Naive thymus-derived CD4-positive, alpha-beta T cell (primary cell): ENCODE results near the gene LBHD2. TPM values are rescaled to one million over a fixed set of nuclear protein-coding genes. Genes with fewer than 3 reads are reported as not detected.
A peak's percentile ranks its signal among the peaks of the same experiment; 100 is the strongest.

Source experiments
- ATAC-seq: fragments of 150-1000 bp; cut with Tn5 transposase; 2 replicates; pipeline ENCODE4 v1.10.0; 2021; ENCODE audit warnings: mild to moderate bottlenecking, moderate library complexity
- CTCF ChIA-PET: fragments of 350-600 bp; sonication (Branson Sonifier 250); formaldehyde crosslinking; loops from one replicate; lab custom pipeline; 2021; ENCODE audit warnings: antibody characterized with exemption; lab: Charles Lee
- POLR2A ChIA-PET: fragments of 350-600 bp; sonication (Branson Sonifier 250); formaldehyde crosslinking; loops from one replicate; lab custom pipeline; 2021; ENCODE audit warnings: antibody characterized with exemption, inconsistent platforms; lab: Charles Lee
- DNase-seq, 9 donors: peaks; one replicate each; pipeline versions ENCODE4 v3.0.0 to v3.0.0-alpha.2; 2020 to 2022; ENCODE audit warnings: mixed read lengths in 1 of 9
- H3K27ac ChIP-seq: one replicate; pipeline ENCODE4 v1.7.0; 2013; ENCODE audit warnings: mild to moderate bottlenecking, low read depth, low read length, moderate library complexity
- H3K27me3 ChIP-seq, 2 donors: one replicate each; pipeline ENCODE4 v1.7.0; 2013; ENCODE audit warnings: low read length in 2 of 2, mild to moderate bottlenecking in 2 of 2, moderate library complexity in 2 of 2; ENCODE audit not compliant: control insufficient read depth in 2 of 2, insufficient read depth in 2 of 2
- H3K36me3 ChIP-seq, 3 experiments: 1 replicate in 2 of 3; 2 replicates in 1 of 3; pipeline ENCODE4 v1.7.0; 2013; ENCODE audit warnings: low read length in 3 of 3, mild to moderate bottlenecking in 3 of 3, moderate library complexity in 1 of 3; ENCODE audit not compliant: insufficient read depth in 3 of 3, control insufficient read depth in 2 of 3
- H3K4me1 ChIP-seq, 2 donors: one replicate each; pipeline ENCODE4 v1.7.0; 2013; ENCODE audit warnings: low read length in 2 of 2, mild to moderate bottlenecking in 2 of 2, moderate library complexity in 1 of 2; ENCODE audit not compliant: control insufficient read depth in 2 of 2, insufficient read depth in 2 of 2
- H3K4me3 ChIP-seq: 2 replicates; pipeline ENCODE4 v1.7.0; 2013; ENCODE audit warnings: mild to moderate bottlenecking, low read length
- H3K9me3 ChIP-seq, 3 experiments: 1 replicate in 2 of 3; 2 replicates in 1 of 3; pipeline ENCODE4 v1.7.0; 2013; ENCODE audit warnings: low read length in 3 of 3; ENCODE audit not compliant: control insufficient read depth in 2 of 3
- H3K27ac Mint-ChIP-seq, 9 donors: one replicate each; pipeline ENCODE4 v1.8.0; 2020 to 2022; ENCODE audit warnings: mixed read lengths in 9 of 9, mild to moderate bottlenecking in 8 of 9, moderate library complexity in 5 of 9, inconsistent platforms in 2 of 9
- H3K27me3 Mint-ChIP-seq, 5 donors: one replicate each; pipeline ENCODE4 v1.8.0; 2021 to 2022; ENCODE audit warnings: mixed read lengths in 5 of 5, mild to moderate bottlenecking in 1 of 5
- H3K36me3 Mint-ChIP-seq, 5 donors: one replicate each; pipeline ENCODE4 v1.8.0; 2020 to 2022; ENCODE audit warnings: mixed read lengths in 5 of 5, mild to moderate bottlenecking in 3 of 5, inconsistent platforms in 1 of 5
- H3K4me1 Mint-ChIP-seq, 7 donors: one replicate each; pipeline ENCODE4 v1.8.0; 2020 to 2022; ENCODE audit warnings: mixed read lengths in 7 of 7, mild to moderate bottlenecking in 3 of 7, inconsistent platforms in 1 of 7
- H3K4me3 Mint-ChIP-seq, 10 donors: one replicate each; pipeline ENCODE4 v1.8.0; 2020 to 2022; ENCODE audit warnings: mild to moderate bottlenecking in 10 of 10, mixed read lengths in 10 of 10, moderate library complexity in 6 of 10, inconsistent platforms in 2 of 10
- H3K9me3 Mint-ChIP-seq, 11 donors: one replicate each; pipeline ENCODE4 v1.8.0; 2020 to 2022; ENCODE audit warnings: mixed read lengths in 11 of 11, mild to moderate bottlenecking in 4 of 11, inconsistent platforms in 1 of 11, moderate library complexity in 1 of 11
- intact Hi-C, 2 donors: fragments of 100-400 bp; cut with micrococcal nuclease; formaldehyde crosslinking; loops; one replicate each; pipeline ENCODE4 v1.15.1; 2023
- polyA plus RNA-seq, 2 donors: library from polyadenylated mRNA; unstranded; fragments of 300-500 nt; fragmentation: Illumina TruSeq; gene quantifications; one replicate each; pipeline ENCODE4 v1.2.3, GENCODE V29; 2021
- total RNA-seq, 6 experiments: library from RNA in 5 of 6; stranded (reverse) in 5 of 6; gene quantifications; 1 replicate in 5 of 6; 2 replicates in 1 of 6; pipeline ENCODE4 v1.2.3 and lab custom pipeline; 2021 to 2026

LBHD2 gene
- total and polyA plus RNA-seq, 7 experiments from 2014 or later, result not detected

- no peak overlapping the region for H3K27ac Mint-ChIP-seq
- CTCF ChIA-PET, result interaction anchor here (1.4 kb wide), 1 partner anchor 395 kb away, joined by 4 read pairs; no protein-coding TSS in a partner anchor
- no peaks in the 10 kb centered on the region for H3K36me3 Mint-ChIP-seq
- no peak for DNase-seq
- no peak overlapping the region for H3K4me3 ChIP-seq
- no peak for ATAC-seq
- no peak overlapping the region for H3K4me3 Mint-ChIP-seq
- H3K4me1 Mint-ChIP-seq, result peaks cover 0 to 3% (median 0%) of the 10 kb centered on the region in 7 donors
- H3K36me3 ChIP-seq, result no peaks in the 10 kb centered on the region
- H3K9me3 ChIP-seq, result no peaks in the 10 kb centered on the region
- no peaks in the 10 kb centered on the region for H3K4me1 ChIP-seq
- no peaks in the 10 kb centered on the region for H3K9me3 Mint-ChIP-seq
- POLR2A ChIA-PET, result no interaction called here
- H3K27ac ChIP-seq, result no peak overlapping the region
- intact Hi-C loops, result loop anchor here in 1 of 2 donors (2.0 to 10.0 kb wide), 3 partner anchors 15 to 565 kb away; partner anchors contain the start of gene RCOR1
- H3K27me3 ChIP-seq, result no peaks in the 10 kb centered on the region
- H3K27me3 Mint-ChIP-seq, result peaks cover 4 to 22% (median 7%) of the 10 kb centered on the region in 5 donors
Measured at GRCh38 chr14:103089386-103090335, 5.7 kb downstream of the LBHD2 start.

DNA sequence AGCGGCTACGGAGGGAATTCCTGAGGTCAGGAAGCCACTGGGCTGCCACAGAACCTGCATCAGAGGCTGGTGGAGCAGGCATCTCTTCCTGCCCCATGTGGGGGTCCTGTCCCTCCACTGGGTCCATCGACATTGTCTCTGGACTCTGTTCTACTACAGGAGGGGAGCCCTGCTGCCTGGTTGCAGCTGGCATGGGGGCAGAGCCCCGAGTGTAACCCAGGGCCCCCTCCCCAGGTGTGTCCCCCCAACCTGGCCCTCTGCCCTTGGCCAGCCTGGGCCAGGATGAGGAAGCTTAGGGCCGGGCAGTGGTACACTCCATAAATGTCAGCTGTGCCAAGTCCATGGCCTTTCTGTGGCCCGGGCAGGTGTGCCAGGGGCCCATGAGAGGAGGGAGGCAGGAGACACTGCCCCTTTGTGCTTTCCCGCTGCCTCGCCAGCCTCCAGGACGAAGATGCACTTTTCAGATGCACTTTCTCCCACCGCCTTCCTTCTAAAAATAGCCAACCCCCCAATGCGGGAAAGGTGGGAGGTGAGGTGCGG, 6.5 kb downstream of the LBHD2 start:
- intact Hi-C loops, result loop anchor here (1.0 to 10.0 kb wide), 6 partner anchors 12 to 566 kb away; partner anchors contain the start of gene RCOR1 (in 1 of the 2)
- Mint-ChIP-seq H3K4me1 (peaks cover 0 to 3% (median 0%) of the 10 kb centered on the region in 7 donors), H3K4me3 (peak overlapping the region in 8 of 10 donors; percentile 14 to 80 (median 62)), H3K27me3 (peaks cover 2 to 15% (median 5%) of the 10 kb centered on the region in 5 donors), H3K36me3 (no peaks in the 10 kb centered on the region), H3K27ac (no peak overlapping the region), H3K9me3 (no peaks in the 10 kb centered on the region)
- H3K27ac ChIP-seq, result no peak overlapping the region
- H3K36me3 ChIP-seq, result no peaks in the 10 kb centered on the region
- POLR2A ChIA-PET, result interaction anchor here (0.6 kb wide), 1 partner anchor 18 kb away, joined by 3 read pairs; no protein-coding TSS in a partner anchor
- no peak for DNase-seq
- no peak overlapping the region for H3K4me3 ChIP-seq
- no peaks in the 10 kb centered on the region for H3K4me1 ChIP-seq
- CTCF ChIA-PET, result interaction anchor here (1.4 kb wide), 1 partner anchor 396 kb away, joined by 4 read pairs; no protein-coding TSS in a partner anchor
- no peaks in the 10 kb centered on the region for H3K9me3 ChIP-seq
- ATAC-seq, result no peak
- H3K27me3 ChIP-seq, result no peaks in the 10 kb centered on the region

- Mint-ChIP-seq H3K36me3 (no peaks in the 10 kb centered on the region), H3K27ac (no peak overlapping the region), H3K4me3 (peak overlapping the region; percentile 14 to 80 (median 62)), H3K9me3 (no peaks in the 10 kb centered on the region), H3K4me1 (peaks cover 0 to 3% (median 0%) of the 10 kb centered on the region in 7 donors), H3K27me3 (peaks cover 0 to 11% (median 5%) of the 10 kb centered on the region in 5 donors)
- CTCF ChIA-PET, result interaction anchor here (1.4 kb wide), 1 partner anchor 397 kb away, joined by 4 read pairs; no protein-coding TSS in a partner anchor
- Histone ChIP-seq H3K9me3 (no peaks in the 10 kb centered on the region), H3K27me3 (no peaks in the 10 kb centered on the region), H3K4me1 (no peaks in the 10 kb centered on the region), H3K36me3 (no peaks in the 10 kb centered on the region), H3K27ac (no peak overlapping the region), H3K4me3 (peak overlapping the region; percentile 43)
- POLR2A ChIA-PET, result interaction anchor here (0.6 kb wide), 1 partner anchor 17 kb away, joined by 3 read pairs; no protein-coding TSS in a partner anchor
- intact Hi-C loops, result loop anchor here (1.0 to 10.0 kb wide), 6 partner anchors 13 to 566 kb away; partner anchors contain the start of gene RCOR1 (in 1 of the 2)
- ATAC-seq (peak; percentile 94), DNase-seq (peak; percentile 38 to 80 (median 64))
Measured at GRCh38 chr14:103091041-103091882, 7.3 kb downstream of the LBHD2 start.

DNA sequence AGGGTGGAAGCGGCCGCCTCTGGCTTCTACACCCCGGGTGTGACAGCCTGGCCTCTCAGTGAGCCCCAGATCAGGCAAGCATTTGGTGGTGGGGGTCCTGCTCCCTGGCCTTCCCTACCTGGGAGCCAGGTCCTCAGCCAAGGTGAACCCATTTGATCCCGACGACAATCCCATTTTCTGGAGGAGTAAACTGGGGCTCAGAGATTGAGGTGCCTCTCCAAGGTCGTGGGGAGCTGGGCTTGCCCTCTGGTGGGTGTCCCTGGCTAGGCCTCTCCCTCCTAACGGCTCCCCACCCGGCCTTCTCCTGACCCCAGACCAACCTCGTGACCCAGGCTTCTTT, 7.8 kb downstream of the LBHD2 start:
- ChIA-PET CTCF (interaction anchor here (0.6 to 1.6 kb wide), 3 partner anchors 178 to 398 kb away, joined by 3 to 9 read pairs (median 3); no protein-coding TSS in a partner anchor), POLR2A (no interaction called here)
- peak overlapping the region; percentile 23 for H3K4me3 ChIP-seq
- H3K4me1 ChIP-seq, result no peaks in the 10 kb centered on the region
- DNase-seq (no peak), ATAC-seq (no peak)
- H3K9me3 ChIP-seq, result no peaks in the 10 kb centered on the region
- no peak overlapping the region for H3K27ac ChIP-seq
- peaks cover 0 to 3% (median 0%) of the 10 kb centered on the region in 7 donors for H3K4me1 Mint-ChIP-seq
- H3K9me3 Mint-ChIP-seq, result no peaks in the 10 kb centered on the region
- intact Hi-C loops, result loop anchor here (1.0 to 10.0 kb wide), 6 partner anchors 14 to 567 kb away; partner anchors contain the start of gene RCOR1 (in 1 of the 2)
- no peaks in the 10 kb centered on the region for H3K27me3 ChIP-seq
- peak overlapping the region in 6 of 10 donors; percentile 2 to 66 (median 39) for H3K4me3 Mint-ChIP-seq
- no peaks in the 10 kb centered on the region for H3K36me3 ChIP-seq
- no peaks in the 10 kb centered on the region for H3K36me3 Mint-ChIP-seq
- H3K27ac Mint-ChIP-seq, result peak overlapping the region in 1 of 9 donors; percentile 25
- peaks cover 0 to 5% (median 3%) of the 10 kb centered on the region in 5 donors for H3K27me3 Mint-ChIP-seq

- DNase-seq (no peak), ATAC-seq (no peak)
- H3K4me3 Mint-ChIP-seq, result no peak overlapping the region
- peaks cover 0 to 6% (median 3%) of the 10 kb centered on the region in 5 donors for H3K27me3 Mint-ChIP-seq
- H3K9me3 ChIP-seq, result no peaks in the 10 kb centered on the region
- no peak overlapping the region for H3K4me3 ChIP-seq
- H3K27ac Mint-ChIP-seq, result no peak overlapping the region
- no peaks in the 10 kb centered on the region for H3K36me3 ChIP-seq
- no peaks in the 10 kb centered on the region for H3K9me3 Mint-ChIP-seq
- intact Hi-C loops, result loop anchor here in 1 of 2 donors (10.0 kb wide), 1 partner anchor 499 kb away; the partner anchor contains the start of gene RCOR1
- no peaks in the 10 kb centered on the region for H3K36me3 Mint-ChIP-seq
- no peak overlapping the region for H3K27ac ChIP-seq
- ChIA-PET POLR2A (no interaction called here), CTCF (interaction anchor here (0.6 kb wide), 1 partner anchor 49 kb away, joined by 4 read pairs; no protein-coding TSS in a partner anchor)
- H3K4me1 ChIP-seq, result no peaks in the 10 kb centered on the region
- peaks cover 0 to 3% (median 0%) of the 10 kb centered on the region in 7 donors for H3K4me1 Mint-ChIP-seq
- H3K27me3 ChIP-seq, result no peaks in the 10 kb centered on the region
Measured at GRCh38 chr14:103093856-103094405, 9.9 kb downstream of the LBHD2 start.
